GM13976 (cell line): ENCODE measurements around the gene MIB1.
A peak's percentile ranks its signal among the peaks of the same experiment; 100 is the strongest.
"Not testable (repeated sequence)": the region's sequence is repeated elsewhere in the genome, so short reads cannot be mapped to it uniquely, and the experiment has no call there.

Source experiments
- DNase-seq: peaks from one replicate; pipeline ENCODE4 v3.0.0; 2012; ENCODE audit warnings: low spot score
- in situ Hi-C: fragments of 300-500 bp; cut with MboI; formaldehyde crosslinking; loops from one replicate; pipeline ENCODE4 v1.12.0; 2022; ENCODE audit warnings: low sequenced_read_pairs, mixed read lengths, inconsistent platforms; ENCODE audit not compliant: unreplicated experiment
- TF ChIP-seq, protein P1 (sequence below): IDR thresholded peaks from 2 replicates; pipeline ENCODE4 v1.5.1; 2012; ENCODE audit warnings: borderline replicate concordance, mild to moderate bottlenecking; ENCODE audit not compliant: insufficient read depth; ENCODE audit errors: extremely low read depth, missing control alignments, control extremely low read depth

MIB1 gene

GRCh38 chr18:21733011-21733410 lies 7.6 kb upstream of the MIB1 start:
- DNase-seq, result no peak
- TF ChIP-seq, protein P1, sequence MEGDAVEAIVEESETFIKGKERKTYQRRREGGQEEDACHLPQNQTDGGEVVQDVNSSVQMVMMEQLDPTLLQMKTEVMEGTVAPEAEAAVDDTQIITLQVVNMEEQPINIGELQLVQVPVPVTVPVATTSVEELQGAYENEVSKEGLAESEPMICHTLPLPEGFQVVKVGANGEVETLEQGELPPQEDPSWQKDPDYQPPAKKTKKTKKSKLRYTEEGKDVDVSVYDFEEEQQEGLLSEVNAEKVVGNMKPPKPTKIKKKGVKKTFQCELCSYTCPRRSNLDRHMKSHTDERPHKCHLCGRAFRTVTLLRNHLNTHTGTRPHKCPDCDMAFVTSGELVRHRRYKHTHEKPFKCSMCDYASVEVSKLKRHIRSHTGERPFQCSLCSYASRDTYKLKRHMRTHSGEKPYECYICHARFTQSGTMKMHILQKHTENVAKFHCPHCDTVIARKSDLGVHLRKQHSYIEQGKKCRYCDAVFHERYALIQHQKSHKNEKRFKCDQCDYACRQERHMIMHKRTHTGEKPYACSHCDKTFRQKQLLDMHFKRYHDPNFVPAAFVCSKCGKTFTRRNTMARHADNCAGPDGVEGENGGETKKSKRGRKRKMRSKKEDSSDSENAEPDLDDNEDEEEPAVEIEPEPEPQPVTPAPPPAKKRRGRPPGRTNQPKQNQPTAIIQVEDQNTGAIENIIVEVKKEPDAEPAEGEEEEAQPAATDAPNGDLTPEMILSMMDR, result no peak
- in situ Hi-C loops, result no loop called here

DNA sequence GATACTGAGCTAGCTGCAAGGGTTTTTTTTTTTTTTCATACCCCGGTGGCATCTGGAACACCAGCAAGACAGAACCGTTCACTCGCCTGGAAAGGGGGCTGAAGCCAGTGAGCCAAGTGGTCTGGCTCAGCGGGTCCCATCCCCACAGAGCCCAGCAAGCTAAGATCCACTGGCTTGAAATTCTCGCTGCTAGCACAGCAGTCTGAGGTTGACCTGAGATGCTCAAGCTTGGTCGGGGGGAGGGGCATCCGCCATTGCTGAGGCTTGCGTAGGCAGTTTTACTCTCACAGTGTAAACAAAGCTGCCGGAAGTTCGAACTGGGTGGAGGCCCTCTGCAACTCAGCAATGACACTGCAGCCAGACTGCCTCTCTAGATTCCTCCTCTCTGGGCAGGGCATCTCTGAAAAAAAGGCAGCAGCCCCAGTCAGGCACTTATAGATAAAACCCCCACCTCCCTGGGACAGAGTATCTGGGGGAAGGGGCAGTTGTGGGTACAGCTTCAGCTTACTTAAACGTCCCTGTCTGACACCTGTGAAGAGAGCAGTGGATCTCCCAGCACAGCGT lies 5.1 kb upstream of the MIB1 start:
- TF ChIP-seq, protein P1, result no peak
- no peak for DNase-seq
- in situ Hi-C loops, result no loop called here

DNA sequence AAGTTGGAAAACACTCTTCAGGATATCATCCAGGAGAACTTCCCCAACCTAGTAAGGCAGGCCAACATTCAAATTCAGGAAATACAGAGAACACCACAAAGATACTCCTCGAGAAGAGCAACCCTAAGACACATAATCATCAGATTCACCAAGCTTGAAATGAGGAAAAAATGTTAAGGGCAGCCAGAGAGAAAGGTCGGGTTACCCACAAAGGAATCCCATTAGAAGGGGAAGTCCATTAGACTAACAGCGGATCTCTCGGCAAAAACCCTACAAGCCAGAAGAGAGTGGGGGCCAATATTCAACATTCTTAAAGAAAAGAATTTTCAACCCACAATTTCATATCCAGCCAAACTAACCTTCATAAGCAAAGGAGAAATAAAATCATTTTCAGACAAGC lies 3.7 kb upstream of the MIB1 start:
- DNase-seq, in situ Hi-C loops: not testable (repeated sequence)

GRCh38 chr18:21739604-21740537 lies 721 bp upstream of the MIB1 start:
- in situ Hi-C loops, result no loop called here
- TF ChIP-seq, protein P1, result no peak
- DNase-seq, result no peak

DNA sequence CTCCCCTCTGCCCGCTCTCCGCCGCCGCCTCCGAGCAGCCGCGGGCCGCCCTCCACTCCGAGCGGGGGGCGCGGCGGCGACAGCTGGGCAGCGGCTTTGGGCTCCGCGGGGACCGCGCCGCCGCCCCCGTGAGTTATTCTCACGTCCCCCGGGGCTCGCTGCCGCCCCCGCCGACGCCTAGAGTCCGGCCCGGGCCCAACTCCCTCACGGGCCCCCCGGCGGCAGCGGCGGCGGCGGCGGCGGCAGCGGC lies 645 bp downstream of the MIB1 start:
- TF ChIP-seq, protein P1, result no peak
- in situ Hi-C loops, result no loop called here
- DNase-seq, result no peak

DNA sequence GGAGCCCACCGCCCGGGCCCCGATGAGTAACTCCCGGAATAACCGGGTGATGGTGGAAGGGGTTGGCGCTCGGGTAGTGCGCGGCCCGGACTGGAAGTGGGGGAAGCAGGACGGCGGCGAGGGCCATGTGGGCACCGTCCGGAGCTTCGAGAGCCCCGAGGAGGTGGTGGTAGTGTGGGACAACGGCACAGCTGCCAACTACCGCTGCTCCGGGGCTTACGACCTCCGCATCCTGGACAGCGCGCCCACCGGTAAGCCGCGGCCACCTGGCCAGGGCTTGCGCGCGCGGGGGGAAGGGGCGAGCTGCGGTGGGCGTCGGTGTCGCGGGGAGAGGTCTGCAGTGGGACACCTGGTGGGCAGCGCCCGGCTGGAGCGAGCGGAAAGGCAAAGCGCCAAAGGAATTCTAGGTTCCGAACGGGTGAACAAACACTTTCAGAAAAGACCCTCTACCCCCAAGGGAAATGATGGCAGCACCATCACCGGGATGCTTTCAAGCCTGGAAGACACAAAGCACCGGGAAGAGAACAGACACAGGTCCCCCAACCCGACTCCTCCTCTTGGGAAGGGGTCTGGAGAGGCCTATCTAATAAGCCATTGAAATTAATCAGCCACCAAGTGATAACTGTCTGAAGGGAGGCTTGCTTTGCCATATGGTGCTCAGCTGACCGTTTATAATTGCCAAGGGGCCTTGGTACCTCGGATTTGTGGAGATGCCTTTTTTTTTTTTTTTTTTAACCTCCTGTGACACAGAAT lies 1.1 kb downstream of the MIB1 start:
- in situ Hi-C loops, result no loop called here
- TF ChIP-seq, protein P1, result no peak
- peak; percentile 48 for DNase-seq

GRCh38 chr18:21742315-21742687 lies 1.7 kb downstream of the MIB1 start:
- no peak for DNase-seq
- in situ Hi-C loops, result no loop called here
- TF ChIP-seq, protein P1, result no peak
